SK-N-SH treated with all-trans-retinoic acid at 6 μM for 48 hours (cell line): ENCODE data around the gene AFG3L2.

Experiments
- ATAC-seq: fragments of 200-7000 bp; cut with Tn5 transposase; 3 replicates; pipeline ENCODE4 v1.9.1; 2020; ENCODE audit warnings: mild to moderate bottlenecking, moderate library complexity
- ARNTL ChIP-seq: fragments of 450-650 bp; formaldehyde crosslinking; IDR thresholded peaks from 2 replicates; pipeline ENCODE4 v1.5.0; 2020; ENCODE audit warnings: low read depth, mild to moderate bottlenecking, moderate library complexity, borderline replicate concordance
- BACH2 ChIP-seq: fragments of 250-450 bp; sonication (Bioruptor Pico); IDR thresholded peaks from 2 replicates; pipeline ENCODE4 v1.9.0; 2021; ENCODE audit warnings: mild to moderate bottlenecking, borderline replicate concordance
- CSDC2 ChIP-seq: fragments of 250-450 bp; sonication (Bioruptor Pico); IDR thresholded peaks from 2 replicates; pipeline ENCODE4 v1.5.0; 2020; ENCODE audit warnings: mild to moderate bottlenecking, moderate library complexity
- ESRRG ChIP-seq: fragments of 250-450 bp; sonication (Bioruptor Pico); IDR thresholded peaks from 2 replicates; pipeline ENCODE4 v1.6.1; 2021; ENCODE audit warnings: mild to moderate bottlenecking
- GLIS3 ChIP-seq: fragments of 250-450 bp; sonication (Bioruptor Pico); IDR thresholded peaks from 2 replicates; pipeline ENCODE4 v1.5.0; 2020; ENCODE audit warnings: mild to moderate bottlenecking, moderate library complexity
- ISL1 ChIP-seq: fragments of 250-450 bp; sonication (Bioruptor Pico); IDR thresholded peaks from 2 replicates; pipeline ENCODE4 v2.1.2; 2022; ENCODE audit warnings: mild to moderate bottlenecking, moderate library complexity
- OSR1 ChIP-seq: fragments of 250-450 bp; sonication (Bioruptor Pico); IDR thresholded peaks from 2 replicates; pipeline ENCODE4 v1.8.0; 2022; ENCODE audit warnings: moderate library complexity, mild to moderate bottlenecking, inconsistent platforms
- PPARA ChIP-seq: fragments of 250-450 bp; sonication (Bioruptor Pico); IDR thresholded peaks from 2 replicates; pipeline ENCODE4 v1.5.0; 2020; ENCODE audit warnings: mild to moderate bottlenecking, borderline replicate concordance
- RARB ChIP-seq: fragments of 250-450 bp; sonication (Bioruptor Pico); IDR thresholded peaks from 2 replicates; pipeline ENCODE4 v1.8.0; 2021; ENCODE audit warnings: mild to moderate bottlenecking, moderate library complexity
- SNAI2 ChIP-seq: fragments of 250-450 bp; sonication (Bioruptor Pico); IDR thresholded peaks from 2 replicates; pipeline ENCODE4 v1.5.0; 2020; ENCODE audit warnings: mild to moderate bottlenecking, moderate library complexity
- TCF4 ChIP-seq: fragments of 250-450 bp; sonication (Bioruptor Pico); IDR thresholded peaks from 2 replicates; pipeline ENCODE4 v1.8.0; 2021; ENCODE audit warnings: mild to moderate bottlenecking, moderate library complexity, borderline replicate concordance
- TOX ChIP-seq: fragments of 250-450 bp; sonication (Bioruptor Pico); IDR thresholded peaks from 2 replicates; pipeline ENCODE4 v1.8.0; 2021; ENCODE audit warnings: mild to moderate bottlenecking, moderate library complexity, borderline replicate concordance
- ZC3H10 ChIP-seq: fragments of 250-450 bp; sonication (Bioruptor Pico); IDR thresholded peaks from 2 replicates; pipeline ENCODE4 v1.5.1; 2021; ENCODE audit warnings: mild to moderate bottlenecking, moderate library complexity
- ZFP3 ChIP-seq: fragments of 250-450 bp; sonication (Bioruptor Pico); IDR thresholded peaks from 2 replicates; pipeline ENCODE4 v1.5.0; 2020; ENCODE audit warnings: mild to moderate bottlenecking, moderate library complexity
- ZFP30 ChIP-seq: fragments of 450-650 bp; formaldehyde crosslinking; IDR thresholded peaks from 2 replicates; pipeline ENCODE4 v1.5.0; 2022; ENCODE audit warnings: mild to moderate bottlenecking, moderate library complexity
- ZNF565 ChIP-seq: fragments of 450-650 bp; formaldehyde crosslinking; conservative IDR thresholded peaks from 2 replicates; pipeline ENCODE4 v1.5.0; 2020; ENCODE audit warnings: low read depth, mild to moderate bottlenecking, moderate library complexity
- ZNF70 ChIP-seq: fragments of 450-650 bp; formaldehyde crosslinking; IDR thresholded peaks from 2 replicates; pipeline ENCODE4 v1.5.0; 2020; ENCODE audit warnings: mild to moderate bottlenecking, moderate library complexity
- ZNF8 ChIP-seq: fragments of 450-650 bp; formaldehyde crosslinking; IDR thresholded peaks from 2 replicates; pipeline ENCODE4 v1.5.0; 2020; ENCODE audit warnings: mild to moderate bottlenecking, moderate library complexity
- TF ChIP-seq, protein P1 (sequence below): fragments of 250-450 bp; sonication (Bioruptor Pico); IDR thresholded peaks from 2 replicates; pipeline ENCODE4 v1.8.0; 2020; ENCODE audit warnings: mild to moderate bottlenecking, moderate library complexity, borderline replicate concordance
- TF ChIP-seq, protein P2 (sequence below): fragments of 250-450 bp; sonication (Bioruptor Pico); IDR thresholded peaks from 2 replicates; pipeline ENCODE4 v1.5.1; 2021; ENCODE audit warnings: mild to moderate bottlenecking, moderate library complexity
- TF ChIP-seq, protein P3 (sequence below): fragments of 250-450 bp; sonication (Bioruptor Pico); IDR thresholded peaks from 2 replicates; pipeline ENCODE4 v1.8.0; 2021; ENCODE audit warnings: low read depth, mild to moderate bottlenecking, moderate library complexity, borderline replicate concordance
- TF ChIP-seq, protein P4 (sequence below): fragments of 250-450 bp; sonication (Bioruptor Pico); IDR thresholded peaks from 2 replicates; pipeline ENCODE4 v1.5.1; 2020; ENCODE audit warnings: low read depth, mild to moderate bottlenecking, moderate library complexity
- TF ChIP-seq, protein P5 (sequence below): fragments of 250-450 bp; sonication (Bioruptor Pico); IDR thresholded peaks from 2 replicates; pipeline ENCODE4 v1.5.0; 2020; ENCODE audit warnings: mild to moderate bottlenecking, moderate library complexity

AFG3L2 gene

DNA sequence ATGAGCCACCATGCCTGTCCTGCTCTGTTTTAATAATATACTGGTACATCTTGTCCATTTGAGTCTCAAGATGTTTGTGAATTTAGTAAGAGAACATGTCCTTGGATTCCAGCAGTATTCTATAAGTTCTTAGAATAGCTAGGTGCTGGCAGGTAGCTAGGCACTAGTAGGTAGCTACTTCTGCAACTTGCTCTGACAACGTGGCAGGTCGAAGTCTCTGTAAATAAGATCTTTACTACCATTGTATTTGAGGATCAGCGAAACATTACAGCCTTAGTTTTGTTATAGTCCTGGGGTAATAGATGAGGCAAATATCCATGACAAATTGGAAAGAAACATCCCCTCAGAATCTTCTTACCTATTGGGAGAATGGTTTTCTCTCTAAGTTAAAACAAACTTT is 16.5 kb upstream of the AFG3L2 start:
- TF ChIP-seq ARNTL (CRISPR knock-in tag) (no peak), ZFP30 (CRISPR knock-in tag) (no peak), CSDC2 (CRISPR knock-in tag) (no peak), ESRRG (CRISPR knock-in tag) (no peak), ISL1 (CRISPR knock-in tag) (no peak), ZC3H10 (CRISPR knock-in tag) (no peak), OSR1 (CRISPR knock-in tag) (no peak), GLIS3 (CRISPR knock-in tag) (no peak), TOX (CRISPR knock-in tag) (no peak), SNAI2 (CRISPR knock-in tag) (no peak), ZNF70 (CRISPR knock-in tag) (no peak), ZFP3 (CRISPR knock-in tag) (no peak), ZNF8 (CRISPR knock-in tag) (no peak), PPARA (no peak)
- TF ChIP-seq, protein P1, sequence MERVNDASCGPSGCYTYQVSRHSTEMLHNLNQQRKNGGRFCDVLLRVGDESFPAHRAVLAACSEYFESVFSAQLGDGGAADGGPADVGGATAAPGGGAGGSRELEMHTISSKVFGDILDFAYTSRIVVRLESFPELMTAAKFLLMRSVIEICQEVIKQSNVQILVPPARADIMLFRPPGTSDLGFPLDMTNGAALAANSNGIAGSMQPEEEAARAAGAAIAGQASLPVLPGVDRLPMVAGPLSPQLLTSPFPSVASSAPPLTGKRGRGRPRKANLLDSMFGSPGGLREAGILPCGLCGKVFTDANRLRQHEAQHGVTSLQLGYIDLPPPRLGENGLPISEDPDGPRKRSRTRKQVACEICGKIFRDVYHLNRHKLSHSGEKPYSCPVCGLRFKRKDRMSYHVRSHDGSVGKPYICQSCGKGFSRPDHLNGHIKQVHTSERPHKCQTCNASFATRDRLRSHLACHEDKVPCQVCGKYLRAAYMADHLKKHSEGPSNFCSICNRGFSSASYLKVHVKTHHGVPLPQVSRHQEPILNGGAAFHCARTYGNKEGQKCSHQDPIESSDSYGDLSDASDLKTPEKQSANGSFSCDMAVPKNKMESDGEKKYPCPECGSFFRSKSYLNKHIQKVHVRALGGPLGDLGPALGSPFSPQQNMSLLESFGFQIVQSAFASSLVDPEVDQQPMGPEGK (CRISPR knock-in tag) = no peak
- TF ChIP-seq, protein P2, sequence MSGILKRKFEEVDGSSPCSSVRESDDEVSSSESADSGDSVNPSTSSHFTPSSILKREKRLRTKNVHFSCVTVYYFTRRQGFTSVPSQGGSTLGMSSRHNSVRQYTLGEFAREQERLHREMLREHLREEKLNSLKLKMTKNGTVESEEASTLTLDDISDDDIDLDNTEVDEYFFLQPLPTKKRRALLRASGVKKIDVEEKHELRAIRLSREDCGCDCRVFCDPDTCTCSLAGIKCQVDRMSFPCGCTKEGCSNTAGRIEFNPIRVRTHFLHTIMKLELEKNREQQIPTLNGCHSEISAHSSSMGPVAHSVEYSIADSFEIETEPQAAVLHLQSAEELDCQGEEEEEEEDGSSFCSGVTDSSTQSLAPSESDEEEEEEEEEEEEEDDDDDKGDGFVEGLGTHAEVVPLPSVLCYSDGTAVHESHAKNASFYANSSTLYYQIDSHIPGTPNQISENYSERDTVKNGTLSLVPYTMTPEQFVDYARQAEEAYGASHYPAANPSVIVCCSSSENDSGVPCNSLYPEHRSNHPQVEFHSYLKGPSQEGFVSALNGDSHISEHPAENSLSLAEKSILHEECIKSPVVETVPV (CRISPR knock-in tag) = no peak
- TF ChIP-seq, protein P3, sequence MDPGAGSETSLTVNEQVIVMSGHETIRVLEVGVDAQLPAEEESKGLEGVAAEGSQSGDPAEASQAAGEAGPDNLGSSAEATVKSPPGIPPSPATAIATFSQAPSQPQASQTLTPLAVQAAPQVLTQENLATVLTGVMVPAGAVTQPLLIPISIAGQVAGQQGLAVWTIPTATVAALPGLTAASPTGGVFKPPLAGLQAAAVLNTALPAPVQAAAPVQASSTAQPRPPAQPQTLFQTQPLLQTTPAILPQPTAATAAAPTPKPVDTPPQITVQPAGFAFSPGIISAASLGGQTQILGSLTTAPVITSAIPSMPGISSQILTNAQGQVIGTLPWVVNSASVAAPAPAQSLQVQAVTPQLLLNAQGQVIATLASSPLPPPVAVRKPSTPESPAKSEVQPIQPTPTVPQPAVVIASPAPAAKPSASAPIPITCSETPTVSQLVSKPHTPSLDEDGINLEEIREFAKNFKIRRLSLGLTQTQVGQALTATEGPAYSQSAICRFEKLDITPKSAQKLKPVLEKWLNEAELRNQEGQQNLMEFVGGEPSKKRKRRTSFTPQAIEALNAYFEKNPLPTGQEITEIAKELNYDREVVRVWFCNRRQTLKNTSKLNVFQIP (CRISPR knock-in tag) = no peak
- TF ChIP-seq, protein P4, sequence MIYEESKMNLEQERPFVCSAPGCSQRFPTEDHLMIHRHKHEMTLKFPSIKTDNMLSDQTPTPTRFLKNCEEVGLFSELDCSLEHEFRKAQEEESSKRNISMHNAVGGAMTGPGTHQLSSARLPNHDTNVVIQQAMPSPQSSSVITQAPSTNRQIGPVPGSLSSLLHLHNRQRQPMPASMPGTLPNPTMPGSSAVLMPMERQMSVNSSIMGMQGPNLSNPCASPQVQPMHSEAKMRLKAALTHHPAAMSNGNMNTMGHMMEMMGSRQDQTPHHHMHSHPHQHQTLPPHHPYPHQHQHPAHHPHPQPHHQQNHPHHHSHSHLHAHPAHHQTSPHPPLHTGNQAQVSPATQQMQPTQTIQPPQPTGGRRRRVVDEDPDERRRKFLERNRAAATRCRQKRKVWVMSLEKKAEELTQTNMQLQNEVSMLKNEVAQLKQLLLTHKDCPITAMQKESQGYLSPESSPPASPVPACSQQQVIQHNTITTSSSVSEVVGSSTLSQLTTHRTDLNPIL (CRISPR knock-in tag) = no peak
- TF ChIP-seq, all 23 proteins: peak for 0
- no peak for ATAC-seq

DNA sequence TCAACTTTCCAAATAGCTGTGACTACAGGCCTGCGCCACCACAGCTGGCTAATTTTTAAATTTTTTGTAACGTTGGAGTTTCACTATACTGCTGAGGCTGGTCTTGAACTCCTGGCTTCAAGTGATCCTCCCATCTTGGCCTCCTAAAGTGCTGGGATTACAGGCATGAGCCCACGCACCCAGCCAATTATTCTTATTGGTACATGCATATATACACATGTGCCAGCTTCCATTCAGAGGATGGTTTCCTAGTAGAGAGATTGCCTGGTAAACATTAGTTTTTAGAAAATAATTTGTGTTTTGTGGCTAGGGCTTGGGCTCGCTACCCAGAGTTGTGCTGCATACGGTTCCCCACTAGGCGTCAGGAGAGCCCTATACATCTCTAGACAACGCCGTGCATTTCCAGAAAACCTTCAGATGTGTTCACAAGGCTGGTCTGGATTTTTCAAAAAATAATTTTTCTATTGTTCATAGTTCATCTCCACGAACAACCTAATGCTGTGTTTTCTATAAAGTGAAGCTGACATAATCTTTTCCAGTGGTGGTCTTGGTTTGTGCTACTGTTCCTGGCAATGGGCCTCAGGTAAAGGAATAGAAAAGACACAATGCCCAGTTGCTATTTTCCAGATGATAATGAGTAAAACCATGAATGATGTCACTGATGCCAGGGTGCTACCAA is 14.6 kb upstream of the AFG3L2 start:
- no peak for TF ChIP-seq BACH2 (CRISPR knock-in tag)
- no peak for TF ChIP-seq SNAI2 (CRISPR knock-in tag)
- TF ChIP-seq TCF4 (CRISPR knock-in tag) = no peak
- no peak for TF ChIP-seq TOX (CRISPR knock-in tag)
- TF ChIP-seq, protein P2 (CRISPR knock-in tag) = no peak
- TF ChIP-seq PPARA = no peak
- TF ChIP-seq CSDC2 (CRISPR knock-in tag) = no peak
- TF ChIP-seq ZFP3 (CRISPR knock-in tag) = no peak
- no peak for TF ChIP-seq ZNF70 (CRISPR knock-in tag)
- TF ChIP-seq, protein P4 (CRISPR knock-in tag) = no peak
- no peak for TF ChIP-seq GLIS3 (CRISPR knock-in tag)
- ATAC-seq = peak; percentile 98

DNA sequence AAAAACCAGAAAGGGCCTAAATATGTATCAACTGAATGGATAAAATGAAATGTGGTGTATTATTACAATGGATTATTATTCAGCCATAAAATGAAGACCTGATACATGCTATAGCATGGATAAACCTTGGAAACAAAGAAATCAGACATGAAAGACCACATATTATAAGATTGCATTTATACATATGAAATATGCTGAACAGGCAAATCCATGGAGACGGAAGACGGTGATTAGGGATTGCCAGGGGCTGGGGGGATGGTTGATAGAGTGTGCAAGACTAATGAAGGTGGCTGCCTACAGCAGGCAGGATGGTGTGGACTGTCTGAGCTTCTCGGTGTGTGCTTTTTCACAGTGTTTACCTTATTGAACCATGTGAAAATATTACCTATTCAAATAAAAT is 11.4 kb upstream of the AFG3L2 start:
- ATAC-seq = no peak
- TF ChIP-seq CSDC2 (CRISPR knock-in tag) = no peak
- TF ChIP-seq ZNF70 (CRISPR knock-in tag) = no peak
- TF ChIP-seq TCF4 (CRISPR knock-in tag) = no peak
- no peak for TF ChIP-seq ZC3H10 (CRISPR knock-in tag)
- no peak for TF ChIP-seq ZFP3 (CRISPR knock-in tag)
- TF ChIP-seq BACH2 (CRISPR knock-in tag) = no peak
- TF ChIP-seq OSR1 (CRISPR knock-in tag) = no peak
- no peak for TF ChIP-seq RARB (CRISPR knock-in tag)
- no peak for TF ChIP-seq SNAI2 (CRISPR knock-in tag)
- TF ChIP-seq ZNF565 = no peak
- no peak for TF ChIP-seq ESRRG (CRISPR knock-in tag)
- TF ChIP-seq GLIS3 (CRISPR knock-in tag) = no peak
- no peak for TF ChIP-seq ZNF8 (CRISPR knock-in tag)
- TF ChIP-seq, protein P5, sequence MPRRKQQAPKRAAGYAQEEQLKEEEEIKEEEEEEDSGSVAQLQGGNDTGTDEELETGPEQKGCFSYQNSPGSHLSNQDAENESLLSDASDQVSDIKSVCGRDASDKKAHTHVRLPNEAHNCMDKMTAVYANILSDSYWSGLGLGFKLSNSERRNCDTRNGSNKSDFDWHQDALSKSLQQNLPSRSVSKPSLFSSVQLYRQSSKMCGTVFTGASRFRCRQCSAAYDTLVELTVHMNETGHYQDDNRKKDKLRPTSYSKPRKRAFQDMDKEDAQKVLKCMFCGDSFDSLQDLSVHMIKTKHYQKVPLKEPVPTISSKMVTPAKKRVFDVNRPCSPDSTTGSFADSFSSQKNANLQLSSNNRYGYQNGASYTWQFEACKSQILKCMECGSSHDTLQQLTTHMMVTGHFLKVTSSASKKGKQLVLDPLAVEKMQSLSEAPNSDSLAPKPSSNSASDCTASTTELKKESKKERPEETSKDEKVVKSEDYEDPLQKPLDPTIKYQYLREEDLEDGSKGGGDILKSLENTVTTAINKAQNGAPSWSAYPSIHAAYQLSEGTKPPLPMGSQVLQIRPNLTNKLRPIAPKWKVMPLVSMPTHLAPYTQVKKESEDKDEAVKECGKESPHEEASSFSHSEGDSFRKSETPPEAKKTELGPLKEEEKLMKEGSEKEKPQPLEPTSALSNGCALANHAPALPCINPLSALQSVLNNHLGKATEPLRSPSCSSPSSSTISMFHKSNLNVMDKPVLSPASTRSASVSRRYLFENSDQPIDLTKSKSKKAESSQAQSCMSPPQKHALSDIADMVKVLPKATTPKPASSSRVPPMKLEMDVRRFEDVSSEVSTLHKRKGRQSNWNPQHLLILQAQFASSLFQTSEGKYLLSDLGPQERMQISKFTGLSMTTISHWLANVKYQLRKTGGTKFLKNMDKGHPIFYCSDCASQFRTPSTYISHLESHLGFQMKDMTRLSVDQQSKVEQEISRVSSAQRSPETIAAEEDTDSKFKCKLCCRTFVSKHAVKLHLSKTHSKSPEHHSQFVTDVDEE (CRISPR knock-in tag) = no peak
- TF ChIP-seq ZFP30 (CRISPR knock-in tag) = no peak
